ENCODE measurements around the gene SNRNP40.

GRCh38 chr1:31289021-31289420 is 7.6 kb downstream of the SNRNP40 start:
- TF ChIP-seq CEBPB (IDR thresholded peaks at IDR 0.05) (no peak), MAX (IDR thresholded peaks at IDR 0.05) (no peak), EP300 (IDR thresholded peaks at IDR 0.05; ENCODE audit: borderline replicate concordance) (no peak), REST (IDR thresholded peaks at IDR 0.05; ENCODE audit: low read depth) (no peak), TAF1 (IDR thresholded peaks at IDR 0.05; ENCODE audit: low read depth) (no peak), RAD21 (IDR thresholded peaks at IDR 0.05; ENCODE audit: low read depth) (no peak)

Data from Ishikawa (cell line).